Activated T-cell treated with anti-CD3 and anti-CD28 coated beads for 4 hours (primary cell): ENCODE results near the gene TESK2.

Experiments used
- DNase-seq: peaks from one replicate; pipeline ENCODE4 v3.0.0-alpha.2; 2020

TESK2 gene

GRCh38 chr1:45299296-45299695 lies 191.7 kb downstream of the TESK2 start:
- no peak for DNase-seq

GRCh38 chr1:45297666-45298356 lies 193.2 kb downstream of the TESK2 start:
- DNase-seq, result no peak
